Fibroblast of lung (primary cell): ENCODE results near the gene CRMP1. TPM values are rescaled to one million over a fixed set of nuclear protein-coding genes. Genes with fewer than 3 reads are reported as not detected.
"Not testable (repeated sequence)": the region's sequence is repeated elsewhere in the genome, so short reads cannot be mapped to it uniquely, and the experiment has no call there.

Source experiments
- DNase-seq, 2 donors: peaks; one replicate each; pipeline versions ENCODE4 v3.0.0 to v3.0.0-alpha.2; 2010; ENCODE audit warnings: low read depth in 2 of 2
- H2AFZ ChIP-seq: 2 replicates; pipeline ENCODE4 v1.5.1; 2012; ENCODE audit warnings: low read length, control low read depth, inconsistent platforms
- H3K27ac ChIP-seq: 2 replicates; pipeline ENCODE4 v1.5.1; 2011; ENCODE audit warnings: low read length, control low read depth; ENCODE audit not compliant: insufficient read depth
- H3K27me3 ChIP-seq: 2 replicates; pipeline ENCODE4 v1.5.1; 2011; ENCODE audit warnings: mild to moderate bottlenecking, low read length; ENCODE audit not compliant: control insufficient read depth, insufficient read depth
- H3K36me3 ChIP-seq: 2 replicates; pipeline ENCODE4 v1.5.1; 2011; ENCODE audit warnings: low read length; ENCODE audit not compliant: control insufficient read depth, insufficient read depth
- H3K4me1 ChIP-seq: 2 replicates; pipeline ENCODE4 v1.5.1; 2011; ENCODE audit warnings: low read length; ENCODE audit not compliant: control insufficient read depth, insufficient read depth; ENCODE audit errors: extremely low read depth
- H3K4me2 ChIP-seq: 2 replicates; pipeline ENCODE4 v1.5.1; 2011; ENCODE audit warnings: low read length, control low read depth; ENCODE audit not compliant: insufficient read depth; ENCODE audit errors: extremely low read depth
- H3K4me3 ChIP-seq, 4 experiments: fragments of 200-600 bp in 1 of 4; sonication (generic) in 1 of 4; replicated peaks in 1 of 4; 2 replicates each; pipeline ENCODE4 v1.5.1; 2011 to 2016; ENCODE audit warnings: low read length in 4 of 4, low read depth in 3 of 4, mild to moderate bottlenecking in 3 of 4, control low read depth in 2 of 4, inconsistent platforms in 1 of 4, mixed read lengths in 1 of 4; ENCODE audit not compliant: insufficient read depth in 1 of 4; ENCODE audit errors: control extremely low read depth in 1 of 4
- H3K79me2 ChIP-seq: 2 replicates; pipeline ENCODE4 v1.5.1; 2012; ENCODE audit warnings: mild to moderate bottlenecking, low read length, inconsistent platforms; ENCODE audit not compliant: control insufficient read depth, insufficient read depth
- H3K9ac ChIP-seq: 2 replicates; pipeline ENCODE4 v1.5.1; 2011; ENCODE audit warnings: mild to moderate bottlenecking, low read length, control low read depth; ENCODE audit not compliant: insufficient read depth
- H3K9me3 ChIP-seq: 2 replicates; pipeline ENCODE4 v1.5.1; 2012; ENCODE audit warnings: low read depth, low read length; ENCODE audit not compliant: control insufficient read depth, insufficient read depth
- H4K20me1 ChIP-seq: 2 replicates; pipeline ENCODE4 v1.5.1; 2011; ENCODE audit warnings: low read length; ENCODE audit not compliant: control insufficient read depth, insufficient read depth; ENCODE audit errors: extremely low read depth
- CTCF ChIP-seq, 2 donors: IDR thresholded peaks in 1 of 2; conservative IDR thresholded peaks in 1 of 2; 1 replicate in 1 of 2; 2 replicates in 1 of 2; pipeline ENCODE4 v1.5.1; 2011 to 2012; ENCODE audit warnings: low read length in 2 of 2, control low read depth in 1 of 2, inconsistent platforms in 1 of 2, low read depth in 1 of 2, mild to moderate bottlenecking in 1 of 2
- EZH2 ChIP-seq: IDR thresholded peaks from 2 replicates; pipeline ENCODE4 v1.5.1; 2012; ENCODE audit warnings: low read length, control low read depth, mild to moderate bottlenecking; ENCODE audit errors: missing control alignments
- polyA plus RNA-seq, 2 donors: library from polyadenylated mRNA; depleted of rRNA in 1 of 2; stranded (reverse) in 1 of 2; unstranded in 1 of 2; fragments of >200 nt; gene quantifications; 2 replicates each; pipeline ENCODE4 v1.2.1, GENCODE V29; 2011 to 2012; ENCODE audit warnings: missing spikeins in 1 of 2
- total RNA-seq: library from RNA; depleted of rRNA; stranded (reverse); fragments of >200 nt; gene quantifications from 2 replicates; pipeline ENCODE4 v1.2.1, GENCODE V29; 2014

CRMP1 gene
- total and polyA plus RNA-seq, 2 donors (not counting 1 experiment from before 2014, with no cell fraction given), result 0.33 to 2.7 TPM

GRCh38 chr4:5812506-5813229 is 80.2 kb downstream of the CRMP1 start:
- H3K79me2 ChIP-seq, result no peaks in the 10 kb centered on the region
- H3K4me1 ChIP-seq, result no peaks in the 10 kb centered on the region
- H4K20me1 ChIP-seq, result no peaks in the 10 kb centered on the region
- peak; percentile 52 to 79 for DNase-seq
- H3K36me3 ChIP-seq, result peaks cover 16% of the 10 kb centered on the region
- H3K27ac ChIP-seq, result no peak overlapping the region
- H3K9ac ChIP-seq, result no peak overlapping the region
- H3K9me3 ChIP-seq, result no peaks in the 10 kb centered on the region
- no peak overlapping the region for H3K4me2 ChIP-seq
- H3K27me3 ChIP-seq, result no peaks in the 10 kb centered on the region
- no peak overlapping the region for H2AFZ ChIP-seq
- no peak overlapping the region for H3K4me3 ChIP-seq
- TF ChIP-seq EZH2 (no peak), CTCF (conservative IDR thresholded peaks at IDR 0.05 in 1 of 2, IDR thresholded peaks at IDR 0.05 in 1 of 2; ENCODE audit: low read depth in 1 of 2, low read length in 2 of 2) (peak; percentile 68 to 79)

- H4K20me1 ChIP-seq, H3K4me3 ChIP-seq, H3K27me3 ChIP-seq, H3K4me1 ChIP-seq, H2AFZ ChIP-seq, H3K27ac ChIP-seq, H3K79me2 ChIP-seq, H3K4me2 ChIP-seq, H3K9ac ChIP-seq, DNase-seq, H3K9me3 ChIP-seq: not testable (repeated sequence)
- H3K36me3 ChIP-seq, result peaks cover 16% of the 10 kb centered on the region
These were observed 80.8 kb downstream of the CRMP1 start for GRCh38 chr4:5812057-5812456.

- Histone ChIP-seq H3K36me3 (peaks cover 16% of the 10 kb centered on the region), H3K4me2 (no peak overlapping the region), H3K79me2 (no peaks in the 10 kb centered on the region), H3K4me3 (no peak overlapping the region), H3K9ac (no peak overlapping the region), H3K27ac (no peak overlapping the region), H2AFZ (no peak overlapping the region), H4K20me1 (no peaks in the 10 kb centered on the region), H3K4me1 (no peaks in the 10 kb centered on the region), H3K27me3 (no peaks in the 10 kb centered on the region), H3K9me3 (no peaks in the 10 kb centered on the region)
- TF ChIP-seq EZH2 (no peak), CTCF (conservative IDR thresholded peaks at IDR 0.05 in 1 of 2, IDR thresholded peaks at IDR 0.05 in 1 of 2; ENCODE audit: low read depth in 1 of 2, low read length in 2 of 2) (no peak)
- no peak for DNase-seq
These were observed 82.0 kb downstream of the CRMP1 start for GRCh38 chr4:5810770-5811430.
